ENCODE results near the gene FBXO31.

The FBXO31 gene

GRCh38 chr16:87320510-87321227, 62.9 kb downstream of the FBXO31 start:
- no peak overlapping the region for H3K27ac ChIP-seq (ENCODE audit: low read depth, low read length)
- no peak overlapping the region for H3K9ac ChIP-seq (ENCODE audit: low read length)
- H3K9me3 ChIP-seq (ENCODE audit: low read length): no peaks in the 10 kb centered on the region
- H3K27me3 ChIP-seq (ENCODE audit: control insufficient read depth in 1 of 2, insufficient read depth in 2 of 2, low read length in 2 of 2): no peaks in the 10 kb centered on the region
- H3K36me3 ChIP-seq (ENCODE audit: insufficient read depth, low read length): no peaks in the 10 kb centered on the region
- peaks cover 8% of the 10 kb centered on the region for H3K4me1 ChIP-seq (ENCODE audit: insufficient read depth, low read length)
- no peak overlapping the region for H3K4me3 ChIP-seq (ENCODE audit: low read depth in 1 of 2, low read length in 2 of 2)

GRCh38 chr16:87319997-87320491, 63.5 kb downstream of the FBXO31 start:
- H3K27me3 ChIP-seq (ENCODE audit: control insufficient read depth in 1 of 2, insufficient read depth in 2 of 2, low read length in 2 of 2): no peaks in the 10 kb centered on the region
- peaks cover 8% of the 10 kb centered on the region for H3K4me1 ChIP-seq (ENCODE audit: insufficient read depth, low read length)
- H3K9me3 ChIP-seq (ENCODE audit: low read length): no peaks in the 10 kb centered on the region
- H3K9ac ChIP-seq (ENCODE audit: low read length): no peak overlapping the region
- no peak overlapping the region for H3K4me3 ChIP-seq (ENCODE audit: low read depth in 1 of 2, low read length in 2 of 2)
- no peaks in the 10 kb centered on the region for H3K36me3 ChIP-seq (ENCODE audit: insufficient read depth, low read length)
- no peak overlapping the region for H3K27ac ChIP-seq (ENCODE audit: low read depth, low read length)

DNA sequence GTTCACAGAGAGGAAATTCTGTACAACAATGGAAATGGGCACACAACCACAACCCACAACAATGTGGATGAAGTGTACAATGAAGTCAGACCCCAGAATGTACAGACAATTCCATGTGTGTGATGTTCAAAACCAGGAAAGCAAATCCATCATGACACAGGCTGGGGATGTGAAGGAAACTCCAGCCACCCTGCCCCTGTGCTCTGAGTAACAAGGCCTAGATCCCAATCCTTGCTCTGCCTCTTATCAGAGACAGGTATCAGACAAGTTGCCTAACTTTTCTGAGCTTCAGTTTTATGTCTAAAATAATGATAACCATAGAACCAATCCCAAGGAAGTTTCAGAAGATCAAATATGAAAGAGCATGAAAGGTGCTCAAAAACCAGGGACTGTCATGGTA, 64.6 kb downstream of the FBXO31 start:
- no peak overlapping the region for H3K27ac ChIP-seq (ENCODE audit: low read depth, low read length)

DNA sequence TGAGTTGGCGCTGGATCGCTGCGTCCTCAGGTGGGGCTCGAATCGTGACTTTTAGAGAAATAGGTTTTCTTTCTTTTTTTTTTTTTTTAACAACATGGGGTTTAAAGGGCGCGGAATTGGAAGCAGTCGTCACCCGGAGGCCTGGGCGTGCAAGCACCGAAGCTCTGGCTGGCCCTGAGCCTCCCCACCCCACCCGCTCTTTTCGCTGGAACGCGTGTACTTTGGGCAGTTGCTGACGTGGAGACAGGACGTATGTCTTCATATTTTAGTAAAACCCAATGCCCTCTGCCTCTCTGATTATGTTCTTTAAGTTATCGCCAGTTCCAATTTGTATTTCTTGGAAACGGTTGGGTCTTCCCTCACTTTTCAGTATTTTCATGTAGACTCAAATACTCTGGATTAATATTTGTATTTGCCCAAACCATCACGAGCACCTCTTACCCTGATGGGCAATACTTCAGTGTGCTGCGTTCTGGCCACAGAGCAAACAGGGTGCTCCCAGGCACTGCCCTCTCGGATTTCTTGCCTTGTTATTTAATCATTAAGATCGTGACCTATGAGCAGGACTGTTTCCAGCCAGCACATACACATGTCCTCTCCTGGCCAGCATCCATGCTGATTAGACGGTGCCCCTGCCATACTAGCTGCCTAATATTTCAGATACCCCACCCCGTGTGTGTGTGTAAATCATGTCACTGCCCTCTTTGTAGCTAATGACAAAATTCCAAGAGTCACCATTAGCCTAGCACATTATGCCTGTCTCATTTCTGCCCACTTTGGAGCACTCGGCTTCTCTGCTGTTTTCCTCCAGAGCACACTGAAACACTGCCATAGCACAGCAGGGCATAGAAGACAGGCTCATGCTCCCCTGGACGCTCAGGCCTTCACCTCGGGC, 65.6 kb downstream of the FBXO31 start:
- Histone ChIP-seq H3K27ac (ENCODE audit: low read depth, low read length) (peak overlapping the region; percentile 94), H3K4me3 (ENCODE audit: low read depth in 1 of 2, low read length in 2 of 2) (peak overlapping the region; percentile 73 to 76), H3K36me3 (ENCODE audit: insufficient read depth, low read length) (no peaks in the 10 kb centered on the region), H3K9me3 (ENCODE audit: low read length) (no peaks in the 10 kb centered on the region), H3K27me3 (ENCODE audit: control insufficient read depth in 1 of 2, insufficient read depth in 2 of 2, low read length in 2 of 2) (no peaks in the 10 kb centered on the region), H3K4me1 (ENCODE audit: insufficient read depth, low read length) (peaks cover 8% of the 10 kb centered on the region), H3K9ac (ENCODE audit: low read length) (peak overlapping the region; percentile 25)

More for the DNA sequence above, 64.6 kb downstream of the FBXO31 start:
- Histone ChIP-seq H3K4me3 (ENCODE audit: low read depth in 1 of 2, low read length in 2 of 2) (no peak overlapping the region), H3K27me3 (ENCODE audit: control insufficient read depth in 1 of 2, insufficient read depth in 2 of 2, low read length in 2 of 2) (no peaks in the 10 kb centered on the region), H3K9me3 (ENCODE audit: low read length) (no peaks in the 10 kb centered on the region), H3K4me1 (ENCODE audit: insufficient read depth, low read length) (peaks cover 8% of the 10 kb centered on the region), H3K9ac (ENCODE audit: low read length) (no peak overlapping the region), H3K36me3 (ENCODE audit: insufficient read depth, low read length) (no peaks in the 10 kb centered on the region)

DNA sequence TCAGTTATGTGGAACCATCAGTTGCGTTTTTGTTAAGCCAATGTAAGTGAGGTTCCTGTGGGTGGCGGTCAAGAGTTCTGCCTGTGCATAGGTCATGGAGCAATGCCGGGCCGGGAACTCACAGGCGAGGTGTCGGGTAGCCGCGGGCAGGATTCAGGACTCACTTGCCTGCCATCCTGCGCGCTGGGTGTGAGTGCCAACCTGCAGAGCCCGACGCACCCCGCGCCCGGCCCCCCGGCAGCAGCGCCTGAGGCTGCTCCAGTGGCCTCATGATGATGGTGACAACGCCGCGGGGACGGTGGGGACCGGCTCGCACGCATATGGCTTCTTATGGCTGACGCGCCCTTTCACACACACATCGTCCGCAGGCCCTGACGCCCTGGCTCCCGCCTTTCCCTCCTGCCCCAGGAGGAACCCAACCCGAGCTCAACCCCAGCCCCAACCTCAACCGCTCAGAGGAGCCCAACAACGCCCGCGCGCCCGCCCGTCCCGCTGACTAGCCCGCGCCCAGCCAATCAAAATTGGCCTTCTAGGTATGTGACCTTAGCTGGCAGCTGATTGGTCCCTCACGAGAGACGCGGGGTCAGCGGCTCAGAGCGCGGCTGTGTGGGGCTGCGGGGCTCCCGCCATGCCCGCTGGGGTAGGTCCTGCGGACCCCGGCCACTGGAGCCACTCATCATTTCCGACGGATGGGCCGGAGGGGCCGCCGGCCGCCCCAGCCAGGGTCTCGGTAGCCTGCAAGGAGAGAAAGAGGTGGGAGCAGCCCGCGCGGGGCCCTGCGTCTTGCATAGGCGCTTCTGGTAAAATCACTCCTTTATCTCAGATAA, 66.4 kb downstream of the FBXO31 start, which contains the start of gene C16orf95:
Gene C16orf95 (minus strand): TSS at position 470 of the 827 bp plus-strand sequence. CDS start 150 bp downstream, at position 320.
- Histone ChIP-seq H3K4me3 (ENCODE audit: low read depth in 1 of 2, low read length in 2 of 2) (peak within 1 kb of the TSS; percentile 73 to 76), H3K36me3 (ENCODE audit: insufficient read depth, low read length) (no peaks in the 10 kb centered on the region), H3K27ac (ENCODE audit: low read depth, low read length) (peak within 1 kb of the TSS; percentile 94), H3K9ac (ENCODE audit: low read length) (peak within 1 kb of the TSS; percentile 25), H3K27me3 (ENCODE audit: control insufficient read depth in 1 of 2, insufficient read depth in 2 of 2, low read length in 2 of 2) (no peaks in the 10 kb centered on the region), H3K9me3 (ENCODE audit: low read length) (no peaks in the 10 kb centered on the region), H3K4me1 (ENCODE audit: insufficient read depth, low read length) (peaks cover 8% of the 10 kb centered on the region)

GRCh38 chr16:87316450-87316922, 67.1 kb downstream of the FBXO31 start:
- H3K9ac ChIP-seq (ENCODE audit: low read length): no peak overlapping the region

GRCh38 chr16:87314990-87315420, 68.6 kb downstream of the FBXO31 start:
- no peaks in the 10 kb centered on the region for H3K9me3 ChIP-seq (ENCODE audit: low read length)
- no peak overlapping the region for H3K9ac ChIP-seq (ENCODE audit: low read length)
- no peak overlapping the region for H3K4me3 ChIP-seq (ENCODE audit: low read depth in 1 of 2, low read length in 2 of 2)
- peaks cover 8% of the 10 kb centered on the region for H3K4me1 ChIP-seq (ENCODE audit: insufficient read depth, low read length)
- no peak overlapping the region for H3K27ac ChIP-seq (ENCODE audit: low read depth, low read length)
- no peaks in the 10 kb centered on the region for H3K27me3 ChIP-seq (ENCODE audit: control insufficient read depth in 1 of 2, insufficient read depth in 2 of 2, low read length in 2 of 2)
- H3K36me3 ChIP-seq (ENCODE audit: insufficient read depth, low read length): no peaks in the 10 kb centered on the region

More at GRCh38 chr16:87316450-87316922, 67.1 kb downstream of the FBXO31 start:
- H3K4me3 ChIP-seq (ENCODE audit: low read depth in 1 of 2, low read length in 2 of 2): peak overlapping the region; percentile 73 to 76
- H3K27me3 ChIP-seq (ENCODE audit: control insufficient read depth in 1 of 2, insufficient read depth in 2 of 2, low read length in 2 of 2): no peaks in the 10 kb centered on the region
- peak overlapping the region; percentile 94 for H3K27ac ChIP-seq (ENCODE audit: low read depth, low read length)
- no peaks in the 10 kb centered on the region for H3K36me3 ChIP-seq (ENCODE audit: insufficient read depth, low read length)
- H3K9me3 ChIP-seq (ENCODE audit: low read length): no peaks in the 10 kb centered on the region
- H3K4me1 ChIP-seq (ENCODE audit: insufficient read depth, low read length): peaks cover 8% of the 10 kb centered on the region

- no peaks in the 10 kb centered on the region for H3K36me3 ChIP-seq (ENCODE audit: insufficient read depth, low read length)
- no peaks in the 10 kb centered on the region for H3K27me3 ChIP-seq (ENCODE audit: control insufficient read depth in 1 of 2, insufficient read depth in 2 of 2, low read length in 2 of 2)
- no peak overlapping the region for H3K9ac ChIP-seq (ENCODE audit: low read length)
- H3K4me3 ChIP-seq (ENCODE audit: low read depth in 1 of 2, low read length in 2 of 2): no peak overlapping the region
- no peak overlapping the region for H3K27ac ChIP-seq (ENCODE audit: low read depth, low read length)
- H3K9me3 ChIP-seq (ENCODE audit: low read length): no peaks in the 10 kb centered on the region
- no peaks in the 10 kb centered on the region for H3K4me1 ChIP-seq (ENCODE audit: insufficient read depth, low read length)
Observed at GRCh38 chr16:87312008-87312407, 71.6 kb downstream of the FBXO31 start.

DNA sequence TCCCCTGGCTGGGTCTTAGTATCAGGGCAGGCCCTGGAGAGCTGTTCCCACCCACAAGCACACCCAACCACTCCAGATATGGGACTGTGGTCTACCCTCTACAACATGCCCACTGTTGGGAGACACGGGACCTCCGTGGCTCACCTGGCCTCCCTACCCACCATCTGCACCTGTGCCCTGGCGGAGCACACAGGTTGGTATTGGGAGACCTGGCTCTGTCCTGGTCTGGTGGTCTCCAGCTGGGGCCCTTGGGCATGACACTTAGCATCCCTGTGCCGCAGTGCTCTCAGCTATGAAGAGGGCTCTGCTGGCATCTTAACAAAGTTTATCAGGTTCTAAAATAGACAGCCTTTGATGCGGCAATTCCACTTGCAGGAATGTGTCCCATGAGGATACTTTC, 72.2 kb downstream of the FBXO31 start:
- Histone ChIP-seq H3K4me1 (ENCODE audit: insufficient read depth, low read length) (no peaks in the 10 kb centered on the region), H3K9ac (ENCODE audit: low read length) (no peak overlapping the region), H3K9me3 (ENCODE audit: low read length) (no peaks in the 10 kb centered on the region), H3K27ac (ENCODE audit: low read depth, low read length) (no peak overlapping the region), H3K4me3 (ENCODE audit: low read depth in 1 of 2, low read length in 2 of 2) (no peak overlapping the region), H3K27me3 (ENCODE audit: control insufficient read depth in 1 of 2, insufficient read depth in 2 of 2, low read length in 2 of 2) (no peaks in the 10 kb centered on the region), H3K36me3 (ENCODE audit: insufficient read depth, low read length) (no peaks in the 10 kb centered on the region)

- H3K27me3 ChIP-seq (ENCODE audit: control insufficient read depth in 1 of 2, insufficient read depth in 2 of 2, low read length in 2 of 2): no peaks in the 10 kb centered on the region
- H3K36me3 ChIP-seq (ENCODE audit: insufficient read depth, low read length): no peaks in the 10 kb centered on the region
- H3K4me1 ChIP-seq (ENCODE audit: insufficient read depth, low read length): no peaks in the 10 kb centered on the region
- H3K9ac ChIP-seq (ENCODE audit: low read length): no peak overlapping the region
- H3K9me3 ChIP-seq (ENCODE audit: low read length): no peaks in the 10 kb centered on the region
- no peak overlapping the region for H3K4me3 ChIP-seq (ENCODE audit: low read depth in 1 of 2, low read length in 2 of 2)
- no peak overlapping the region for H3K27ac ChIP-seq (ENCODE audit: low read depth, low read length)
Observed at GRCh38 chr16:87310610-87311009, 73.0 kb downstream of the FBXO31 start.

Measured in muscle layer of colon (tissue), 2 donors.